ENCODE results near the gene CAPN5. TPM values are rescaled to one million over a fixed set of nuclear protein-coding genes. Genes with fewer than 3 reads are reported as not detected.

The CAPN5 gene
- total and polyA plus RNA-seq, 2 experiments from 2014 or later, result 10.2 to 32.2 TPM

GRCh38 chr11:77067861-77068443, 1.2 kb downstream of the CAPN5 start:
- Mint-ChIP-seq H3K36me3 (ENCODE audit: low read depth) (no peaks in the 10 kb centered on the region), H3K9me3 (no peaks in the 10 kb centered on the region), H3K27me3 (ENCODE audit: insufficient read depth, low read depth, poor library complexity) (peaks cover 27% of the 10 kb centered on the region), H3K27ac (no peak overlapping the region), H3K4me1 (peaks cover 24% of the 10 kb centered on the region), H3K4me3 (peak overlapping the region; percentile 73)
- Histone ChIP-seq H3K4me1 (ENCODE audit: insufficient read depth) (peaks cover 12% of the 10 kb centered on the region; the same call in 1 of the 2 replicates), H3K79me2 (replicated peaks; ENCODE audit: insufficient read depth) (no peaks in the 10 kb centered on the region), H3K4me2 (peak overlapping the region; percentile 92), H3K27me3 (ENCODE audit: insufficient read depth) (no peaks in the 10 kb centered on the region), H3F3A (replicated peaks; ENCODE audit: low read depth) (peaks cover 10% of the 10 kb centered on the region), H3K36me3 (ENCODE audit: insufficient read depth) (no peaks in the 10 kb centered on the region), H3K9me2 (ENCODE audit: insufficient read depth) (no peaks in the 10 kb centered on the region), H2AFZ (no peak overlapping the region), H3K27ac (ENCODE audit: low read depth) (no peak overlapping the region), H4K20me1 (replicated peaks; ENCODE audit: insufficient read depth) (no peaks in the 10 kb centered on the region), H3K4me3 (peak overlapping the region; percentile 84)
- ATAC-seq, result no peak
- DNase-seq (ENCODE audit: low spot score), result no peak
- no peak for TF ChIP-seq POLR2AphosphoS5 (IDR thresholded peaks at IDR 0.05; ENCODE audit: low read depth)
- no peak for TF ChIP-seq EZH2 (IDR thresholded peaks at IDR 0.05; ENCODE audit: low read depth, unreplicated experiment)
- no peak for TF ChIP-seq ETS1 (IDR thresholded peaks at IDR 0.05)
- TF ChIP-seq CTCF (conservative IDR thresholded peaks at IDR 0.05; ENCODE audit: low read depth in 2 of 2), result no peak
- no peak for TF ChIP-seq REST (IDR thresholded peaks at IDR 0.05; ENCODE audit: unreplicated experiment)
- no peak for TF ChIP-seq EZH2phosphoT487 (IDR thresholded peaks at IDR 0.05; ENCODE audit: unreplicated experiment)
- no peak for TF ChIP-seq ZNF462 (CRISPR knock-in tag; IDR thresholded peaks at IDR 0.05)
- no peak for TF ChIP-seq ZNF331 (CRISPR knock-in tag; IDR thresholded peaks at IDR 0.05; ENCODE audit: low read depth)
- no peak for TF ChIP-seq ZNF114 (CRISPR knock-in tag; IDR thresholded peaks at IDR 0.05)
- no peak for TF ChIP-seq CREB1 (CRISPR knock-in tag; IDR thresholded peaks at IDR 0.05; ENCODE audit: low read depth)
- TF ChIP-seq JUNB (IDR thresholded peaks at IDR 0.05; ENCODE audit: unreplicated experiment), result no peak
- no peak for TF ChIP-seq STAT1 (IDR thresholded peaks at IDR 0.05; ENCODE audit: unreplicated experiment)

All from GM23338 (cell line).